Activated CD8-positive, alpha-beta T cell treated with anti-CD3 and anti-CD28 coated beads, Interleukin-2, amount 10 ng/mL, durations not matched to agents 7 days and 5 days (primary cell): ENCODE results near the gene DIAPH2. TPM values are rescaled to one million over a fixed set of nuclear protein-coding genes. Genes with fewer than 3 reads are reported as not detected.

ENCODE experiments used
- ATAC-seq: fragments of 150-1000 bp; cut with Tn5 transposase; one replicate; pipeline ENCODE4 v1.10.0; 2021; ENCODE audit warnings: moderate library complexity
- CTCF ChIA-PET: fragments of 350-600 bp; sonication (Branson Sonifier 250); formaldehyde crosslinking; loops from one replicate; lab custom pipeline; 2021; ENCODE audit warnings: antibody characterized with exemption; lab: Charles Lee
- POLR2A ChIA-PET: fragments of 350-600 bp; sonication (Branson Sonifier 250); formaldehyde crosslinking; loops from one replicate; lab custom pipeline; 2021; ENCODE audit warnings: antibody characterized with exemption; lab: Charles Lee
- DNase-seq: peaks from one replicate; pipeline ENCODE4 v3.0.0-alpha.2; 2020
- H3K27ac Mint-ChIP-seq: one replicate; pipeline ENCODE4 v1.8.0; 2021; ENCODE audit warnings: mild to moderate bottlenecking, mixed read lengths
- H3K27me3 Mint-ChIP-seq: one replicate; pipeline ENCODE4 v1.8.0; 2021; ENCODE audit warnings: low read depth, mixed read lengths
- H3K36me3 Mint-ChIP-seq: one replicate; pipeline ENCODE4 v1.8.0; 2021; ENCODE audit warnings: low read depth, mixed read lengths
- H3K4me1 Mint-ChIP-seq: one replicate; pipeline ENCODE4 v1.8.0; 2021; ENCODE audit warnings: low read depth, mixed read lengths
- H3K4me3 Mint-ChIP-seq: one replicate; pipeline ENCODE4 v1.8.0; 2021; ENCODE audit warnings: mild to moderate bottlenecking, mixed read lengths
- H3K9me3 Mint-ChIP-seq: one replicate; pipeline ENCODE4 v1.8.0; 2022; ENCODE audit warnings: mixed read lengths; ENCODE audit not compliant: insufficient read depth
- total RNA-seq, 2 experiments: library from RNA; stranded (reverse); gene quantifications; one replicate each; pipeline ENCODE4 v1.2.3, GENCODE V29; 2021

The DIAPH2 gene
- total RNA-seq, 2 experiments from 2014 or later = 14.1 to 14.4 TPM

GRCh38 chrX:96987228-96987627, 302.6 kb downstream of the DIAPH2 start:
- no peak overlapping the region for H3K27ac Mint-ChIP-seq
- no peaks in the 10 kb centered on the region for H3K36me3 Mint-ChIP-seq

GRCh38 chrX:96989830-96990571, 305.4 kb downstream of the DIAPH2 start:
- ChIA-PET CTCF (no interaction called here), POLR2A (no interaction called here)
- H3K36me3 Mint-ChIP-seq = no peaks in the 10 kb centered on the region
- ATAC-seq = no peak
- H3K27ac Mint-ChIP-seq = no peak overlapping the region
- no peak for DNase-seq
- H3K4me1 Mint-ChIP-seq = no peaks in the 10 kb centered on the region
- no peaks in the 10 kb centered on the region for H3K9me3 Mint-ChIP-seq
- H3K27me3 Mint-ChIP-seq = no peaks in the 10 kb centered on the region
- no peak overlapping the region for H3K4me3 Mint-ChIP-seq

More at GRCh38 chrX:96987228-96987627, 302.6 kb downstream of the DIAPH2 start:
- POLR2A ChIA-PET = interaction anchor here (0.5 kb wide), 1 partner anchor 9 kb away, joined by 4 read pairs; no protein-coding TSS in a partner anchor
- no peak for ATAC-seq
- no peaks in the 10 kb centered on the region for H3K27me3 Mint-ChIP-seq
- H3K9me3 Mint-ChIP-seq = no peaks in the 10 kb centered on the region
- CTCF ChIA-PET = no interaction called here
- H3K4me1 Mint-ChIP-seq = no peaks in the 10 kb centered on the region
- no peak for DNase-seq
- no peak overlapping the region for H3K4me3 Mint-ChIP-seq

GRCh38 chrX:96994093-96994492, 309.5 kb downstream of the DIAPH2 start:
- Mint-ChIP-seq H3K36me3 (no peaks in the 10 kb centered on the region), H3K4me3 (no peak overlapping the region), H3K9me3 (no peaks in the 10 kb centered on the region), H3K27me3 (no peaks in the 10 kb centered on the region), H3K27ac (no peak overlapping the region), H3K4me1 (no peaks in the 10 kb centered on the region)
- no peak for DNase-seq
- no peak for ATAC-seq
- POLR2A ChIA-PET = no interaction called here
- CTCF ChIA-PET = no interaction called here

- no peaks in the 10 kb centered on the region for H3K4me1 Mint-ChIP-seq
- H3K27ac Mint-ChIP-seq = no peak overlapping the region
- no peak for ATAC-seq
- no peaks in the 10 kb centered on the region for H3K9me3 Mint-ChIP-seq
- no peaks in the 10 kb centered on the region for H3K36me3 Mint-ChIP-seq
- no peak for DNase-seq
- ChIA-PET CTCF (no interaction called here), POLR2A (no interaction called here)
- no peak overlapping the region for H3K4me3 Mint-ChIP-seq
- H3K27me3 Mint-ChIP-seq = no peaks in the 10 kb centered on the region
These were observed 312.6 kb downstream of the DIAPH2 start for GRCh38 chrX:96997196-96997595.

- Mint-ChIP-seq H3K4me3 (no peak overlapping the region), H3K27me3 (no peaks in the 10 kb centered on the region), H3K4me1 (no peaks in the 10 kb centered on the region), H3K36me3 (no peaks in the 10 kb centered on the region), H3K9me3 (no peaks in the 10 kb centered on the region), H3K27ac (no peak overlapping the region)
- CTCF ChIA-PET = no interaction called here
- DNase-seq = no peak
- POLR2A ChIA-PET = no interaction called here
- ATAC-seq = no peak
These were observed 316.2 kb downstream of the DIAPH2 start for GRCh38 chrX:97000682-97001368.

GRCh38 chrX:97006167-97006566, 321.5 kb downstream of the DIAPH2 start:
- ChIA-PET POLR2A (no interaction called here), CTCF (no interaction called here)
- DNase-seq (no peak), ATAC-seq (no peak)
- no peak overlapping the region for H3K4me3 Mint-ChIP-seq
- no peaks in the 10 kb centered on the region for H3K9me3 Mint-ChIP-seq
- no peaks in the 10 kb centered on the region for H3K27me3 Mint-ChIP-seq
- no peaks in the 10 kb centered on the region for H3K4me1 Mint-ChIP-seq
- H3K36me3 Mint-ChIP-seq = no peaks in the 10 kb centered on the region
- no peak overlapping the region for H3K27ac Mint-ChIP-seq

- Mint-ChIP-seq H3K4me1 (no peaks in the 10 kb centered on the region), H3K27me3 (no peaks in the 10 kb centered on the region), H3K36me3 (no peaks in the 10 kb centered on the region), H3K9me3 (no peaks in the 10 kb centered on the region), H3K27ac (no peak overlapping the region), H3K4me3 (no peak overlapping the region)
- ATAC-seq = no peak
- ChIA-PET POLR2A (no interaction called here), CTCF (no interaction called here)
- no peak for DNase-seq
These were observed 324.7 kb downstream of the DIAPH2 start for GRCh38 chrX:97009391-97009790.

GRCh38 chrX:97011540-97011939, 326.9 kb downstream of the DIAPH2 start:
- Mint-ChIP-seq H3K4me3 (no peak overlapping the region), H3K27ac (no peak overlapping the region), H3K27me3 (no peaks in the 10 kb centered on the region), H3K4me1 (no peaks in the 10 kb centered on the region), H3K36me3 (no peaks in the 10 kb centered on the region), H3K9me3 (no peaks in the 10 kb centered on the region)
- ATAC-seq (no peak), DNase-seq (no peak)
- ChIA-PET CTCF (no interaction called here), POLR2A (no interaction called here)

- H3K27ac Mint-ChIP-seq = no peak overlapping the region
- CTCF ChIA-PET = no interaction called here
- POLR2A ChIA-PET = no interaction called here
- ATAC-seq (no peak), DNase-seq (no peak)
- H3K36me3 Mint-ChIP-seq = no peaks in the 10 kb centered on the region
- H3K27me3 Mint-ChIP-seq = no peaks in the 10 kb centered on the region
- H3K9me3 Mint-ChIP-seq = no peaks in the 10 kb centered on the region
- H3K4me3 Mint-ChIP-seq = no peak overlapping the region
- H3K4me1 Mint-ChIP-seq = no peaks in the 10 kb centered on the region
These were observed 331.5 kb downstream of the DIAPH2 start for GRCh38 chrX:97016106-97016505.

GRCh38 chrX:97021680-97022079, 337.0 kb downstream of the DIAPH2 start:
- no peak for ATAC-seq
- Mint-ChIP-seq H3K4me3 (no peak overlapping the region), H3K36me3 (no peaks in the 10 kb centered on the region)

GRCh38 chrX:97026406-97026805, 341.8 kb downstream of the DIAPH2 start:
- Mint-ChIP-seq H3K9me3 (no peaks in the 10 kb centered on the region), H3K27me3 (no peaks in the 10 kb centered on the region), H3K4me3 (no peak overlapping the region), H3K27ac (no peak overlapping the region), H3K4me1 (no peaks in the 10 kb centered on the region), H3K36me3 (no peaks in the 10 kb centered on the region)
- ATAC-seq (no peak), DNase-seq (no peak)
- POLR2A ChIA-PET = no interaction called here
- CTCF ChIA-PET = no interaction called here

More at GRCh38 chrX:97021680-97022079, 337.0 kb downstream of the DIAPH2 start:
- Mint-ChIP-seq H3K27me3 (no peaks in the 10 kb centered on the region), H3K27ac (no peak overlapping the region), H3K9me3 (no peaks in the 10 kb centered on the region), H3K4me1 (no peaks in the 10 kb centered on the region)
- ChIA-PET POLR2A (no interaction called here), CTCF (no interaction called here)
- DNase-seq = no peak

GRCh38 chrX:97027384-97027922, 342.8 kb downstream of the DIAPH2 start:
- H3K36me3 Mint-ChIP-seq = no peaks in the 10 kb centered on the region
- no peak for DNase-seq
- POLR2A ChIA-PET = no interaction called here
- H3K27me3 Mint-ChIP-seq = no peaks in the 10 kb centered on the region
- no peak for ATAC-seq
- H3K27ac Mint-ChIP-seq = no peak overlapping the region
- H3K4me3 Mint-ChIP-seq = no peak overlapping the region
- CTCF ChIA-PET = no interaction called here
- no peaks in the 10 kb centered on the region for H3K4me1 Mint-ChIP-seq
- H3K9me3 Mint-ChIP-seq = no peaks in the 10 kb centered on the region
